HEK293 (cell line): ENCODE data around the gene PHF10.

Source experiments
- CTCF ChIA-PET: fragments of 350-600 bp; formaldehyde crosslinking; extraction: SDS; loops from one replicate; lab custom pipeline; 2021; ENCODE audit warnings: antibody characterized with exemption; lab: Yijun Ruan, JAX
- POLR2A ChIA-PET: fragments of 300-600 bp; formaldehyde crosslinking; extraction: SDS; loops from one replicate; lab custom pipeline; 2020; ENCODE audit warnings: antibody characterized with exemption, inconsistent platforms; lab: Yijun Ruan, JAX
- H3K27ac ChIP-seq: fragments of 200-500 bp; sonication (Bioruptor generic); 2 replicates; pipeline ENCODE4 v1.5.1; 2014; ENCODE audit warnings: low read depth, low read length, control low read depth, inconsistent platforms; ENCODE audit errors: extremely low read depth
- H3K36me3 ChIP-seq, 2 experiments: fragments of 200-500 bp in 1 of 2; sonication (Bioruptor generic) in 1 of 2; 1 replicate in 1 of 2; 2 replicates in 1 of 2; pipeline ENCODE4 v1.5.1; 2014 to 2017; ENCODE audit warnings: inconsistent platforms in 2 of 2, low read length in 2 of 2; ENCODE audit not compliant: control insufficient read depth in 2 of 2, insufficient read depth in 1 of 2
- H3K4me1 ChIP-seq: fragments of 200-500 bp; sonication (Bioruptor generic); 2 replicates; pipeline ENCODE4 v1.5.1; 2014; ENCODE audit warnings: mild to moderate bottlenecking, low read length, inconsistent platforms; ENCODE audit not compliant: control insufficient read depth, insufficient read depth
- H3K4me3 ChIP-seq: 2 replicates; pipeline ENCODE4 v1.5.1; 2011; ENCODE audit warnings: low read depth, mild to moderate bottlenecking, control low read depth, low read length, moderate library complexity
- H3K9me3 ChIP-seq: fragments of 200-500 bp; sonication (Bioruptor generic); 2 replicates; pipeline ENCODE4 v1.5.1; 2014; ENCODE audit warnings: low read depth, low read length, inconsistent platforms; ENCODE audit not compliant: control insufficient read depth, insufficient read depth
- ATF2 ChIP-seq: fragments of 450-650 bp; formaldehyde crosslinking; IDR thresholded peaks from 2 replicates; pipeline ENCODE4 v1.5.1; 2016; ENCODE audit warnings: missing biosample characterization, missing genetic modification characterization, low read depth
- CTCF ChIP-seq: fragments of 450-650 bp; formaldehyde crosslinking; IDR thresholded peaks from 2 replicates; pipeline ENCODE4 v1.5.1; 2016; ENCODE audit warnings: missing biosample characterization, missing genetic modification characterization
- EGR2 ChIP-seq: fragments of 450-650 bp; formaldehyde crosslinking; IDR thresholded peaks from 2 replicates; pipeline ENCODE4 v1.5.1; 2016; ENCODE audit warnings: low read depth, missing biosample characterization, missing genetic modification characterization
- GFI1B ChIP-seq: fragments of 450-650 bp; formaldehyde crosslinking; IDR thresholded peaks from 2 replicates; pipeline ENCODE4 v1.5.1; 2016; ENCODE audit warnings: missing biosample characterization, missing genetic modification characterization
- KLF7 ChIP-seq: fragments of 450-650 bp; formaldehyde crosslinking; IDR thresholded peaks from 2 replicates; pipeline ENCODE4 v1.5.1; 2016; ENCODE audit warnings: missing biosample characterization, missing genetic modification characterization, borderline replicate concordance
- SETDB1 ChIP-seq: IDR thresholded peaks from one replicate; pipeline ENCODE4 v1.6.1; 2017; ENCODE audit warnings: mild to moderate bottlenecking, low read length, moderate library complexity, mixed read lengths; ENCODE audit not compliant: insufficient read length
- YY2 ChIP-seq: fragments of 450-650 bp; formaldehyde crosslinking; IDR thresholded peaks from 2 replicates; pipeline ENCODE4 v1.5.1; 2016; ENCODE audit warnings: missing biosample characterization, missing genetic modification characterization
- ZNF157 ChIP-seq: fragments of 450-650 bp; formaldehyde crosslinking; IDR thresholded peaks from 2 replicates; pipeline ENCODE4 v1.5.1; 2016; ENCODE audit warnings: missing biosample characterization, missing genetic modification characterization
- ZNF239 ChIP-seq: fragments of 450-650 bp; formaldehyde crosslinking; IDR thresholded peaks from 2 replicates; pipeline ENCODE4 v1.5.1; 2016; ENCODE audit warnings: missing biosample characterization, missing genetic modification characterization
- ZNF529 ChIP-seq: fragments of 450-650 bp; formaldehyde crosslinking; IDR thresholded peaks from 2 replicates; pipeline ENCODE4 v1.5.1; 2017; ENCODE audit warnings: missing genetic modification characterization, missing biosample characterization; ENCODE audit not compliant: insufficient replicate concordance
- ZNF548 ChIP-seq: fragments of 450-650 bp; formaldehyde crosslinking; IDR thresholded peaks from 2 replicates; pipeline ENCODE4 v1.5.1; 2016; ENCODE audit warnings: missing biosample characterization, missing genetic modification characterization
- ZNF624 ChIP-seq: fragments of 450-650 bp; formaldehyde crosslinking; IDR thresholded peaks from 2 replicates; pipeline ENCODE4 v1.5.1; 2017; ENCODE audit warnings: missing biosample characterization, missing genetic modification characterization
- ZSCAN5A ChIP-seq: fragments of 450-650 bp; formaldehyde crosslinking; IDR thresholded peaks from 2 replicates; pipeline ENCODE4 v1.5.1; 2016; ENCODE audit warnings: missing biosample characterization, missing genetic modification characterization
- TF ChIP-seq, protein P1 (sequence below): fragments of 450-650 bp; formaldehyde crosslinking; IDR thresholded peaks from 2 replicates; pipeline ENCODE4 v1.5.1; 2016; ENCODE audit warnings: missing biosample characterization, missing genetic modification characterization
- TF ChIP-seq, protein P2 (sequence below): fragments of 450-650 bp; formaldehyde crosslinking; IDR thresholded peaks from 2 replicates; pipeline ENCODE4 v1.5.1; 2016; ENCODE audit warnings: missing biosample characterization, missing genetic modification characterization

The PHF10 gene

DNA sequence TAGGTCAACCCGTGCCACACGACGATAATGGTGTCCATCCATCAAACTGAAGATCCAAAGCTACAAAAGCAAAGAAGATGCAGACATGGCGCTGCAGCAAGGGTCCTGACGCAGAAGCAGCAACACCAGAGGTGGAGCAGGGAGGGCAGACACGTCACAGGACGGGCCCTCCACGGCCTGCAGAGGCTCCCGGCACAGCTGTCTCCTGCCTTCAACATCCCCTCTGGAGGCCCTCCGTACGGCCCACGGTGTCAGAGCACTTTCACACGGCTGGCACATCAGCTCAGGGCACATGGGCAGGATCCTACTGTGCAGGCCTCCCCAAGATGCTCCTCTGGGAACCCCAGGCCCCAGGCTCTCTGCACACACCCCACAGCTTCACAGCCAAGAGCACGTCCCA is 60.1 kb downstream of the PHF10 start (continued):
- TF ChIP-seq, protein P1, sequence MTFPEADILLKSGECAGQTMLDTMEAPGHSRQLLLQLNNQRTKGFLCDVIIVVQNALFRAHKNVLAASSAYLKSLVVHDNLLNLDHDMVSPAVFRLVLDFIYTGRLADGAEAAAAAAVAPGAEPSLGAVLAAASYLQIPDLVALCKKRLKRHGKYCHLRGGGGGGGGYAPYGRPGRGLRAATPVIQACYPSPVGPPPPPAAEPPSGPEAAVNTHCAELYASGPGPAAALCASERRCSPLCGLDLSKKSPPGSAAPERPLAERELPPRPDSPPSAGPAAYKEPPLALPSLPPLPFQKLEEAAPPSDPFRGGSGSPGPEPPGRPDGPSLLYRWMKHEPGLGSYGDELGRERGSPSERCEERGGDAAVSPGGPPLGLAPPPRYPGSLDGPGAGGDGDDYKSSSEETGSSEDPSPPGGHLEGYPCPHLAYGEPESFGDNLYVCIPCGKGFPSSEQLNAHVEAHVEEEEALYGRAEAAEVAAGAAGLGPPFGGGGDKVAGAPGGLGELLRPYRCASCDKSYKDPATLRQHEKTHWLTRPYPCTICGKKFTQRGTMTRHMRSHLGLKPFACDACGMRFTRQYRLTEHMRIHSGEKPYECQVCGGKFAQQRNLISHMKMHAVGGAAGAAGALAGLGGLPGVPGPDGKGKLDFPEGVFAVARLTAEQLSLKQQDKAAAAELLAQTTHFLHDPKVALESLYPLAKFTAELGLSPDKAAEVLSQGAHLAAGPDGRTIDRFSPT (tag by site-specific recombination), result no peak
- TF ChIP-seq ATF2 (tag by site-specific recombination), result no peak

- Histone ChIP-seq H3K4me3 (no peak overlapping the region), H3K27ac (no peak overlapping the region), H3K9me3 (no peaks in the 10 kb centered on the region), H3K4me1 (no peaks in the 10 kb centered on the region), H3K36me3 (peaks cover 3 to 90% of the 10 kb centered on the region in 2 experiments; a peak in 2 of 3 replicates)
- TF ChIP-seq EGR2 (tag by site-specific recombination) (no peak), ZNF239 (no peak), SETDB1 (no peak), ZNF548 (tag by site-specific recombination) (no peak), ZNF624 (tag by site-specific recombination) (no peak), GFI1B (tag by site-specific recombination) (no peak)
- TF ChIP-seq, protein P2, sequence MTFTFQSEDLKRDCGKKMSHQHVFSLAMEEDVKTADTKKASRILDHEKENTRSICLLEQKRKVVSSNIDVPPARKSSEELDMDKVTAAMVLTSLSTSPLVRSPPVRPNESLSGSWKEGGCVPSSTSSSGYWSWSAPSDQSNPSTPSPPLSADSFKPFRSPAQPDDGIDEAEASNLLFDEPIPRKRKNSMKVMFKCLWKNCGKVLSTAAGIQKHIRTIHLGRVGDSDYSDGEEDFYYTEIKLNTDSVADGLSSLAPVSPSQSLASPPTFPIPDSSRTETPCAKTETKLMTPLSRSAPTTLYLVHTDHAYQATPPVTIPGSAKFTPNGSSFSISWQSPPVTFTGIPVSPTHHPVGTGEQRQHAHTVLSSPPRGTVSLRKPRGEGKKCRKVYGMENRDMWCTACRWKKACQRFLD (tag by site-specific recombination), result no peak
- POLR2A ChIA-PET, result no interaction called here
- CTCF ChIA-PET, result no interaction called here
These were observed 60.8 kb downstream of the PHF10 start for GRCh38 chr6:169663468-169663867.

DNA sequence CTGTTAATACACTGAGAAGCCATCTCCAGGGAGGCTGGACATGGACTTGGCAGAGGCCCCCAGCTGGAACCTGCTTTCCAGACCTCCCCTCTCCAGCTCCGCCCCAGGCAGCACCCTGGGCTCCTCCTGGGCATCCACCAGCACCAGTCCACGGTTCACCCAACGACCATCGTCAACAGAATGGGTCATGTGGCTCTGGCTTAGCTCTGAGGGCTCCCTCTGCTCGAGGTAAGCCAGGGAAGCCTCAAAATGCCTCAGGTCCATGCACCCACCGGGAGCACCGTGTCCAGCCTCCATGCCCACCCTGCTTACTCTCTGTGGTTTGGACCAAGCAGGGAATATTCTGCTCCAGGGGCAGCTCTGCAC is 62.9 kb downstream of the PHF10 start:
- no peaks in the 10 kb centered on the region for H3K4me1 ChIP-seq
- no peak overlapping the region for H3K4me3 ChIP-seq
- peaks cover 6 to 89% of the 10 kb centered on the region in 2 experiments; a peak in 2 of 3 replicates for H3K36me3 ChIP-seq
- POLR2A ChIA-PET, result no interaction called here
- H3K9me3 ChIP-seq, result no peaks in the 10 kb centered on the region
- no peak overlapping the region for H3K27ac ChIP-seq
- TF ChIP-seq YY2 (tag by site-specific recombination), result no peak
- no peak for TF ChIP-seq ZSCAN5A (tag by site-specific recombination)
- no peak for TF ChIP-seq ZNF157 (tag by site-specific recombination)
- no peak for TF ChIP-seq ZNF529 (tag by site-specific recombination)
- no peak for TF ChIP-seq KLF7 (tag by site-specific recombination)
- TF ChIP-seq ATF2 (tag by site-specific recombination), result no peak
- TF ChIP-seq CTCF (tag by site-specific recombination), result no peak
- CTCF ChIA-PET, result interaction anchor here (0.6 to 1.2 kb wide), 2 partner anchors 17 to 766 kb away, joined by 4 read pairs; no protein-coding TSS in a partner anchor
